ENCODE results near the gene MAPRE3.
A peak's percentile ranks its signal among the peaks of the same experiment; 100 is the strongest.

The MAPRE3 gene

GRCh38 chr2:27033253-27033852 lies 62.9 kb downstream of the MAPRE3 start:
- H3K4me3 ChIP-seq (ENCODE audit: low read depth, low read length): peak overlapping the region; percentile 90
- no peak for DNase-seq (ENCODE audit: low read depth)
- no peak for TF ChIP-seq CTCF (IDR thresholded peaks at IDR 0.05; ENCODE audit: control insufficient read depth, extremely low read depth, insufficient read depth)

GRCh38 chr2:27038012-27038411 lies 67.6 kb downstream of the MAPRE3 start:
- TF ChIP-seq CTCF (IDR thresholded peaks at IDR 0.05; ENCODE audit: control insufficient read depth, extremely low read depth, insufficient read depth): no peak
- no peak for DNase-seq (ENCODE audit: low read depth)

GRCh38 chr2:27038631-27039339 lies 68.3 kb downstream of the MAPRE3 start:
- no peak for TF ChIP-seq CTCF (IDR thresholded peaks at IDR 0.05; ENCODE audit: control insufficient read depth, extremely low read depth, insufficient read depth)
- H3K4me3 ChIP-seq (ENCODE audit: low read depth, low read length): no peak overlapping the region
- DNase-seq (ENCODE audit: low read depth): no peak

More at GRCh38 chr2:27038012-27038411, 67.6 kb downstream of the MAPRE3 start:
- no peak overlapping the region for H3K4me3 ChIP-seq (ENCODE audit: low read depth, low read length)

GRCh38 chr2:27039426-27039825 lies 69.0 kb downstream of the MAPRE3 start:
- TF ChIP-seq CTCF (IDR thresholded peaks at IDR 0.05; ENCODE audit: control insufficient read depth, extremely low read depth, insufficient read depth): no peak
- H3K4me3 ChIP-seq (ENCODE audit: low read depth, low read length): no peak overlapping the region
- no peak for DNase-seq (ENCODE audit: low read depth)

- DNase-seq (ENCODE audit: low read depth): no peak
- TF ChIP-seq CTCF (IDR thresholded peaks at IDR 0.05; ENCODE audit: control insufficient read depth, extremely low read depth, insufficient read depth): no peak
- H3K4me3 ChIP-seq (ENCODE audit: low read depth, low read length): no peak overlapping the region
Observed at GRCh38 chr2:27039871-27040270, 69.4 kb downstream of the MAPRE3 start.

GRCh38 chr2:27040282-27040681 lies 69.8 kb downstream of the MAPRE3 start:
- no peak overlapping the region for H3K4me3 ChIP-seq (ENCODE audit: low read depth, low read length)
- no peak for TF ChIP-seq CTCF (IDR thresholded peaks at IDR 0.05; ENCODE audit: control insufficient read depth, extremely low read depth, insufficient read depth)
- no peak for DNase-seq (ENCODE audit: low read depth)

Data from LNCaP clone FGC (cell line).